Hepatocyte (in vitro differentiated cells): Measurements from ENCODE around the gene RBM33. TPM values are rescaled to one million over a fixed set of nuclear protein-coding genes. Genes with fewer than 3 reads are reported as not detected.

Experiments
- DNase-seq: peaks from one replicate; pipeline ENCODE4 v3.0.0-alpha.2; 2016; ENCODE audit warnings: low spot score
- H2AFZ ChIP-seq: fragments of 200-600 bp; sonication (generic); 2 replicates; pipeline ENCODE4 v1.6.0; 2016; ENCODE audit warnings: antibody characterized with exemption, mild to moderate bottlenecking
- H3K27ac ChIP-seq: fragments of 200-600 bp; sonication (generic); 2 replicates; pipeline ENCODE4 v1.5.1; 2016; ENCODE audit warnings: mild to moderate bottlenecking
- H3K27me3 ChIP-seq: fragments of 200-600 bp; sonication (generic); 2 replicates; pipeline ENCODE4 v1.6.1; 2016
- H3K36me3 ChIP-seq: fragments of 200-600 bp; sonication (generic); replicated peaks from 2 replicates; pipeline ENCODE4 v1.5.1; 2016; ENCODE audit warnings: low read depth; ENCODE audit not compliant: insufficient read depth
- H3K4me1 ChIP-seq: fragments of 200-600 bp; sonication (generic); 2 replicates; pipeline ENCODE4 v1.5.1; 2016; ENCODE audit warnings: mild to moderate bottlenecking, moderate library complexity; ENCODE audit not compliant: insufficient read depth
- H3K4me2 ChIP-seq: fragments of 200-600 bp; sonication (generic); 2 replicates; pipeline ENCODE4 v1.6.0; 2016
- H3K4me3 ChIP-seq: fragments of 200-600 bp; sonication (generic); 2 replicates; pipeline ENCODE4 v1.5.1; 2016; ENCODE audit warnings: mild to moderate bottlenecking
- H3K79me2 ChIP-seq: fragments of 200-600 bp; sonication (generic); 2 replicates; pipeline ENCODE4 v1.6.0; 2017; ENCODE audit warnings: mild to moderate bottlenecking
- H3K9me2 ChIP-seq: fragments of 200-600 bp; sonication (generic); replicated peaks from 2 replicates; pipeline ENCODE4 v1.6.0; 2017; ENCODE audit warnings: mild to moderate bottlenecking; ENCODE audit not compliant: insufficient read depth
- H3K9me3 ChIP-seq: fragments of 200-600 bp; sonication (generic); 2 replicates; pipeline ENCODE4 v1.5.1; 2016; ENCODE audit warnings: low read depth, mild to moderate bottlenecking
- H4K20me1 ChIP-seq: fragments of 200-600 bp; sonication (generic); 2 replicates; pipeline ENCODE4 v1.6.0; 2016; ENCODE audit warnings: mild to moderate bottlenecking; ENCODE audit not compliant: insufficient read depth, poor library complexity, severe bottlenecking
- CTCF ChIP-seq: fragments of 200-600 bp; sonication (generic); IDR thresholded peaks from 2 replicates; pipeline ENCODE4 v1.5.1; 2016; ENCODE audit warnings: antibody characterized with exemption, mild to moderate bottlenecking; ENCODE audit not compliant: poor library complexity
- EZH2 ChIP-seq: fragments of 200-600 bp; sonication (generic); IDR thresholded peaks from 2 replicates; pipeline ENCODE4 v1.6.1; 2016; ENCODE audit warnings: antibody characterized with exemption, mild to moderate bottlenecking, borderline replicate concordance
- EZH2phosphoT487 ChIP-seq: fragments of 200-600 bp; sonication (generic); IDR thresholded peaks from one replicate; pipeline ENCODE4 v1.6.1; 2018; ENCODE audit warnings: antibody characterized with exemption, mild to moderate bottlenecking, low read depth, moderate library complexity; ENCODE audit not compliant: unreplicated experiment, severe bottlenecking
- WGBS: methylation state at CpG from one replicate; pipeline ENCODE4 v1.1.6; 2016; ENCODE audit warnings: low lambda C conversion rate; ENCODE audit errors: missing lambda C conversion rate; 5-methylcytosine and 5-hydroxymethylcytosine counted together
- polyA plus RNA-seq: library from polyadenylated mRNA; unstranded; fragments of >200 nt; fragmentation: Nextera tagmentation; extraction: Ambion mirVana; gene quantifications from 2 replicates; pipeline ENCODE4 v1.2.1, GENCODE V29; 2016
- total RNA-seq: library from RNA; depleted of rRNA; stranded (reverse); fragments of >200 nt; gene quantifications from 2 replicates; pipeline ENCODE4 v1.2.3, GENCODE V29; 2014

RBM33 gene
- total and polyA plus RNA-seq, 2 experiments from 2014 or later = 24.8 to 40.8 TPM

GRCh38 chr7:155728116-155728515 lies 83.7 kb downstream of the RBM33 start:
- WGBS = 77% methylated on average over 6 of the region's 6 CpGs
- no peak overlapping the region for H3K4me2 ChIP-seq
- H2AFZ ChIP-seq = no peak overlapping the region
- no peak for TF ChIP-seq CTCF
- no peak for TF ChIP-seq EZH2
- TF ChIP-seq EZH2phosphoT487 = no peak
- H3K27me3 ChIP-seq = no peaks in the 10 kb centered on the region
- DNase-seq = no peak
- H3K79me2 ChIP-seq = peaks cover 89% of the 10 kb centered on the region
- H3K27ac ChIP-seq = peak overlapping the region; percentile 28
- H3K4me3 ChIP-seq = no peak overlapping the region
- peaks cover 5% of the 10 kb centered on the region for H3K4me1 ChIP-seq
- no peaks in the 10 kb centered on the region for H3K36me3 ChIP-seq
- peaks cover 31% of the 10 kb centered on the region for H4K20me1 ChIP-seq
- no peaks in the 10 kb centered on the region for H3K9me3 ChIP-seq
- no peaks in the 10 kb centered on the region for H3K9me2 ChIP-seq

DNA sequence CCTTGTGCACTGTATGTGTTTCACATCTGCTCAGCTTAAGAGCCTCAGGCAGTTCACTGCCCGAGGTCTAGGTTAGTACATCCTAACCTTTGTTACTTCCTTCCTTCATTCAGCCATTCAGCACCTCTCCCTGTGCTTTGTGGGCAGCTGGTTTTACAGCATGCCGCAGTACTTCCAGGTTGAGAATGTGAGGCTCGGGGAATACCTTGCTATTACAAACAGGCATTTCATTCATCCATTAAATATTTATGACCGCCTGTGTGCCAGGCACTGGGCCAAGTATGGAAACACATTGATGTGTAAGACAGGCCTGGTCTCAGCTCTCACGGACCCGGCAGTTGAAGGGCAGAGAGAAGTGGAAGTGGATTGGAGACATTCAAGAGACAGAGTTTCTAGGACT lies 85.4 kb downstream of the RBM33 start:
- Histone ChIP-seq H3K9me2 (no peaks in the 10 kb centered on the region), H2AFZ (no peak overlapping the region), H3K9me3 (no peaks in the 10 kb centered on the region), H3K79me2 (peaks cover 82% of the 10 kb centered on the region), H3K4me2 (no peak overlapping the region), H3K4me3 (no peak overlapping the region), H3K4me1 (peaks cover 5% of the 10 kb centered on the region), H3K36me3 (no peaks in the 10 kb centered on the region), H4K20me1 (peaks cover 24% of the 10 kb centered on the region), H3K27me3 (no peaks in the 10 kb centered on the region), H3K27ac (no peak overlapping the region)
- TF ChIP-seq EZH2phosphoT487 (no peak), CTCF (no peak), EZH2 (no peak)
- no peak for DNase-seq
- 69% methylated on average over 6 of the region's 6 CpGs for WGBS

DNA sequence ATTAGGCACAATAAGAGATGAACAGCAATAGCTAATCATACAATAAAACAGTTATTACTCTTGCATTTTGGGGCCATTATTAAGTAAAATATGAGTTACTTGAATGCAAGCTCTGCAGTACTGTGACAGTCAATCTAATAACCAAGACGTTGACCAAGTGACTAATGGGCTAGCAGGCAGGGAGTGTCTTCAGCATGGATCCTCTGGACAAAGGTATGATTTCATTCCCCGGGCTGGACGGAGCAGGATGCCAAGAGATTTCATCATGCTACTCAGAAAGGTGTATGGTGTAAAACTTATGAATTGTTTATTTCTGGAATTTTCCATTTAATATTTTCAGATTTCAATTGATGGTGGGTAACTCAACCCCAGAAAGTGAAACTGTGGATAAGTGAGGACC lies 86.9 kb downstream of the RBM33 start:
- no peaks in the 10 kb centered on the region for H3K36me3 ChIP-seq
- no peak overlapping the region for H3K27ac ChIP-seq
- H4K20me1 ChIP-seq = peaks cover 16% of the 10 kb centered on the region
- H2AFZ ChIP-seq = no peak overlapping the region
- TF ChIP-seq EZH2phosphoT487 (no peak), CTCF (no peak), EZH2 (no peak)
- H3K9me3 ChIP-seq = no peaks in the 10 kb centered on the region
- no peaks in the 10 kb centered on the region for H3K9me2 ChIP-seq
- peaks cover 73% of the 10 kb centered on the region for H3K79me2 ChIP-seq
- H3K27me3 ChIP-seq = no peaks in the 10 kb centered on the region
- peak; percentile 24 for DNase-seq
- H3K4me3 ChIP-seq = no peak overlapping the region
- peaks cover 5% of the 10 kb centered on the region for H3K4me1 ChIP-seq
- no peak overlapping the region for H3K4me2 ChIP-seq
- WGBS = 66% methylated on average over 3 of the region's 3 CpGs

DNA sequence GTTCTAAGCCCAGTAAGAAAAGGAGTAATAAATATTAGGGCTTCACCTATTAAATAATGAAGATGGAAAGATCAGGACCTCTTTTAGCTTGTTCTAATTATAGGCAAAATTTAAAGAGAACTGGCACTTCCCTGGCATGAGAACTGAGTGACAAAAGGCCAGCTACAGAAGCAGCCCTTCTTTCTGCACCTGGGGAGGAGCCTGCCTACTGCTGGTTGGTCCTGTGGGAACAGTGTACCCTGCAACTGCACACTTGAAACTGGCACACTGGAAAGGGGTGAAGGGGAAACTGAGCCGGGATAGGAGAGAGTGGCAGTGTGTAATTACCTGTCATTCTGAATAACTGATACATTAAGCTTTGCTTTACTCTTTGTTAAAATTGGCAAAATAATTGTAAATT lies 87.4 kb downstream of the RBM33 start:
- Histone ChIP-seq H3K36me3 (no peaks in the 10 kb centered on the region), H4K20me1 (peaks cover 16% of the 10 kb centered on the region), H2AFZ (no peak overlapping the region), H3K4me2 (no peak overlapping the region), H3K27ac (no peak overlapping the region), H3K4me3 (no peak overlapping the region), H3K9me3 (no peaks in the 10 kb centered on the region), H3K4me1 (peaks cover 5% of the 10 kb centered on the region), H3K9me2 (no peaks in the 10 kb centered on the region), H3K27me3 (no peaks in the 10 kb centered on the region), H3K79me2 (peaks cover 72% of the 10 kb centered on the region)
- no peak for TF ChIP-seq EZH2
- no peak for TF ChIP-seq EZH2phosphoT487
- no peak for TF ChIP-seq CTCF
- 100% methylated on average over 1 of the region's 1 CpG for WGBS
- DNase-seq = no peak
